K562 (cell line): ENCODE measurements around the gene LRRIQ4. TPM values are rescaled to one million over a fixed set of nuclear protein-coding genes. Genes with fewer than 3 reads are reported as not detected.
A peak's percentile ranks its signal among the peaks of the same experiment; 100 is the strongest.

ENCODE experiments used
- JUND ChIP-seq, 2 experiments: IDR thresholded peaks; 2 replicates in 1 of 2; 3 replicates in 1 of 2; pipeline ENCODE4 v1.6.1; 2011; ENCODE audit warnings: borderline replicate concordance in 2 of 2, low read depth in 2 of 2, low read length in 2 of 2, improper control_type of control experiment in 1 of 2, missing biosample characterization in 1 of 2, missing genetic modification characterization in 1 of 2, missing genetic modification reagents in 1 of 2
- NFIC ChIP-seq: fragments of 450-650 bp; IDR thresholded peaks from 2 replicates; pipeline ENCODE4 v1.6.1; 2017; ENCODE audit warnings: mild to moderate bottlenecking, inconsistent platforms
- SMAD3 ChIP-seq: fragments of 450-650 bp; formaldehyde crosslinking; conservative IDR thresholded peaks from 2 replicates; pipeline ENCODE4 v1.4.0; 2020; ENCODE audit warnings: mild to moderate bottlenecking
- SMARCC2 ChIP-seq: fragments of 450-650 bp; IDR thresholded peaks from 2 replicates; pipeline ENCODE4 v1.6.1; 2017; ENCODE audit warnings: antibody characterized with exemption, moderate library complexity, mild to moderate bottlenecking, low read depth
- SP1 ChIP-seq: sonication (generic); formaldehyde crosslinking; IDR thresholded peaks from 2 replicates; pipeline ENCODE4 v1.8.1; 2022; ENCODE audit warnings: mild to moderate bottlenecking, missing genetic modification reagents
- TBP ChIP-seq: optimal IDR thresholded peaks from 2 replicates; pipeline ENCODE3; 2011; ENCODE audit warnings: low read depth, low read length, improper control_type of control experiment
- ZC3H11A ChIP-seq: IDR thresholded peaks from 2 replicates; pipeline ENCODE4 v1.6.1; 2012; ENCODE audit warnings: low read depth, low read length, improper control_type of control experiment
- ZFP30 ChIP-seq: fragments of 250-450 bp; sonication (Bioruptor Pico); IDR thresholded peaks from 2 replicates; pipeline ENCODE4 v1.8.0; 2022; ENCODE audit warnings: moderate library complexity, mild to moderate bottlenecking, inconsistent platforms, borderline replicate concordance
- ZFX ChIP-seq: sonication (generic); formaldehyde crosslinking; IDR thresholded peaks from 2 replicates; pipeline ENCODE4 v1.8.0; 2022; ENCODE audit warnings: mild to moderate bottlenecking, missing genetic modification reagents, moderate library complexity
- ZNF766 ChIP-seq: fragments of 200-800 bp; sonication (Bioruptor generic); conservative IDR thresholded peaks from 2 replicates; pipeline ENCODE4 v1.6.1; 2016; ENCODE audit warnings: missing genetic modification characterization, missing compliant biosample characterization
- polyA plus RNA-seq, 8 experiments: library from polyadenylated mRNA; depleted of rRNA in 4 of 8; stranded (reverse) in 5 of 8; unstranded in 3 of 8; fragments of >200 nt; fragmentation: Nextera tagmentation in 2 of 8; fragmentation: Illumina TruSeq in 1 of 8; extraction: Ambion mirVana in 2 of 8; extraction: Trizol in 1 of 8; gene quantifications; 2 replicates each; pipeline versions ENCODE4 v1.2.1 to v1.2.3, GENCODE V29; 2011 to 2014; ENCODE audit warnings: inconsistent platforms in 1 of 8, missing spikeins in 1 of 8
- total RNA-seq, 7 experiments: library from RNA; depleted of rRNA in 6 of 7; stranded (reverse); fragments of >200 nt in 6 of 7; fragmentation: Illumina TruSeq in 2 of 7; extraction: Trizol in 2 of 7; gene quantifications; 2 replicates each; pipeline versions ENCODE4 v1.2.1 to v1.2.3, GENCODE V29; 2011 to 2021; ENCODE audit warnings: low replicate concordance in 1 of 7
- TF ChIP-seq, protein P1 (sequence below): conservative IDR thresholded peaks from 2 replicates; pipeline ENCODE4 v1.6.1; 2011; ENCODE audit warnings: low read depth, mild to moderate bottlenecking, low read length; ENCODE audit not compliant: control insufficient read depth
- TF ChIP-seq, protein P2 (sequence below): IDR thresholded peaks from 2 replicates; pipeline ENCODE4 v1.6.1; 2011; ENCODE audit warnings: borderline replicate concordance, low read depth, mild to moderate bottlenecking, moderate library complexity, low read length; ENCODE audit not compliant: insufficient read depth, poor library complexity, severe bottlenecking
- TF ChIP-seq, protein P3 (sequence below): fragments of 450-650 bp; formaldehyde crosslinking; IDR thresholded peaks from 2 replicates; pipeline ENCODE4 v1.4.0; 2020; ENCODE audit warnings: mild to moderate bottlenecking
- TF ChIP-seq, protein P4 (sequence below): fragments of 450-650 bp; formaldehyde crosslinking; IDR thresholded peaks from 2 replicates; pipeline ENCODE4 v1.4.0; 2020; ENCODE audit warnings: mild to moderate bottlenecking, moderate library complexity
- TF ChIP-seq, protein P5 (sequence below): fragments of 250-450 bp; sonication (Bioruptor Pico); IDR thresholded peaks from 2 replicates; pipeline ENCODE4 v1.9.0; 2021; ENCODE audit warnings: mild to moderate bottlenecking, inconsistent platforms

The LRRIQ4 gene
- total and polyA plus RNA-seq, 9 of the 15 experiments (the other 6 are each of a cell fraction or from before 2014, with no cell fraction given): not detected

DNA sequence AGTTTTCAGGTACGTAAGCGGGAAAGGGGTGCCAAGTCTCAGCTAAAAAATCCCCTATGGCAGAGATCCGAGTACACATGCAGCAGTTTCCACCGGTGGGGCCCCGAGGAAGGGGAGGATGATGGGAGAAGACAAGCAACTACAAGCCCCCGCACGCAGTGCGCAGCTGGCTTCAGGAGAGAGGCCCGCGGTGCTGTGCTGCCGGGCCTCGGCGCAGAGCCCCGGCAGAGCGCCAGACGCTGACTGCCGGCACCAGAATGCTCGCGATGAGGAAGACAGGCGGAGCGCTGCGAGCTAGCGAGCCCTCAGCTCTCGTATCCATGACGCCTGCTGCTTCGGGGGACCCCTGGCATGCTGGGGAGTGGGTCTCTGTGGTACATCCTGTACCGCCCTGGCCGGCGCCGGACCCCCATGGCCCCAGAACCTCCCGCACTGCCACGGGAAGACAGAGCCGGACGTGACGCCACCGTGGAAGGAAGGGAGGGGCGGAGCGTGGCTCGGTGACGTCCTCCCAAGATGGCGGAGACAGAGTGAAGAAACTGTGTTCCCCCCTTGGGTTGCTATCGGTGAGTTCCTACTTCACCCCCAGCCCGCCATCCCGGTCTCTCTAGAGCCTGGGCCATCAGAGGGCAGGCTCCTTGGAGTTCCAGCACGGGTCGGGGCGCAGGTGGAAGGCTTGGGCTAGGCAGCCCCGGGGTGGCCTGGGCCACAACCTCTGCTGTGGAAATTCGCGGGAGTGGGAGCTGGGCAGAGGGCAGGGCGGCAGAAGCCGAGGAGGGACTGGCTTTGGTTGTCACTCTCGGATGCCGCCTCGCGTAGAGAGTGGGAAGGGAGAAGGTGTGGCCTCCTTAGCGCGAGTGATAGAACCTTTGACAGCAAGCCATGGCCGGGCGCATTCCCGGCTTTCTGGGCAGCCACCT is 39.5 kb upstream of the LRRIQ4 start, which contains the start of gene MYNN (continued):
- TF ChIP-seq, protein P1, sequence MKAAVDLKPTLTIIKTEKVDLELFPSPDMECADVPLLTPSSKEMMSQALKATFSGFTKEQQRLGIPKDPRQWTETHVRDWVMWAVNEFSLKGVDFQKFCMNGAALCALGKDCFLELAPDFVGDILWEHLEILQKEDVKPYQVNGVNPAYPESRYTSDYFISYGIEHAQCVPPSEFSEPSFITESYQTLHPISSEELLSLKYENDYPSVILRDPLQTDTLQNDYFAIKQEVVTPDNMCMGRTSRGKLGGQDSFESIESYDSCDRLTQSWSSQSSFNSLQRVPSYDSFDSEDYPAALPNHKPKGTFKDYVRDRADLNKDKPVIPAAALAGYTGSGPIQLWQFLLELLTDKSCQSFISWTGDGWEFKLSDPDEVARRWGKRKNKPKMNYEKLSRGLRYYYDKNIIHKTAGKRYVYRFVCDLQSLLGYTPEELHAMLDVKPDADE: peak; percentile 70
- TF ChIP-seq, protein P2, sequence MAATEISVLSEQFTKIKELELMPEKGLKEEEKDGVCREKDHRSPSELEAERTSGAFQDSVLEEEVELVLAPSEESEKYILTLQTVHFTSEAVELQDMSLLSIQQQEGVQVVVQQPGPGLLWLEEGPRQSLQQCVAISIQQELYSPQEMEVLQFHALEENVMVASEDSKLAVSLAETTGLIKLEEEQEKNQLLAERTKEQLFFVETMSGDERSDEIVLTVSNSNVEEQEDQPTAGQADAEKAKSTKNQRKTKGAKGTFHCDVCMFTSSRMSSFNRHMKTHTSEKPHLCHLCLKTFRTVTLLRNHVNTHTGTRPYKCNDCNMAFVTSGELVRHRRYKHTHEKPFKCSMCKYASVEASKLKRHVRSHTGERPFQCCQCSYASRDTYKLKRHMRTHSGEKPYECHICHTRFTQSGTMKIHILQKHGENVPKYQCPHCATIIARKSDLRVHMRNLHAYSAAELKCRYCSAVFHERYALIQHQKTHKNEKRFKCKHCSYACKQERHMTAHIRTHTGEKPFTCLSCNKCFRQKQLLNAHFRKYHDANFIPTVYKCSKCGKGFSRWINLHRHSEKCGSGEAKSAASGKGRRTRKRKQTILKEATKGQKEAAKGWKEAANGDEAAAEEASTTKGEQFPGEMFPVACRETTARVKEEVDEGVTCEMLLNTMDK: no peak
- TF ChIP-seq, protein P3, sequence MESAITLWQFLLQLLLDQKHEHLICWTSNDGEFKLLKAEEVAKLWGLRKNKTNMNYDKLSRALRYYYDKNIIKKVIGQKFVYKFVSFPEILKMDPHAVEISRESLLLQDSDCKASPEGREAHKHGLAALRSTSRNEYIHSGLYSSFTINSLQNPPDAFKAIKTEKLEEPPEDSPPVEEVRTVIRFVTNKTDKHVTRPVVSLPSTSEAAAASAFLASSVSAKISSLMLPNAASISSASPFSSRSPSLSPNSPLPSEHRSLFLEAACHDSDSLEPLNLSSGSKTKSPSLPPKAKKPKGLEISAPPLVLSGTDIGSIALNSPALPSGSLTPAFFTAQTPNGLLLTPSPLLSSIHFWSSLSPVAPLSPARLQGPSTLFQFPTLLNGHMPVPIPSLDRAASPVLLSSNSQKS (CRISPR knock-in tag): no peak
- TF ChIP-seq TBP (peak; percentile 85), ZNF766 (CRISPR knock-in tag) (peak; percentile 37; the same call in 1 of the 2 replicates), SMAD3 (CRISPR knock-in tag) (no peak; the same call in 1 of the 2 replicates), NFIC (peak; percentile 81), SMARCC2 (no peak), ZFX (peak; percentile 94), SP1 (peak; percentile 84), JUND (IDR thresholded peaks at IDR 0.05; ENCODE audit: borderline replicate concordance, low read depth, low read length) (peak; percentile 70), JUND (tag; IDR thresholded peaks at IDR 0.05; ENCODE audit: borderline replicate concordance, low read depth, low read length) (peak; percentile 74; the same call in 2 of the 3 replicates), ZC3H11A (no peak), ZFP30 (no peak)
- TF ChIP-seq, protein P4, sequence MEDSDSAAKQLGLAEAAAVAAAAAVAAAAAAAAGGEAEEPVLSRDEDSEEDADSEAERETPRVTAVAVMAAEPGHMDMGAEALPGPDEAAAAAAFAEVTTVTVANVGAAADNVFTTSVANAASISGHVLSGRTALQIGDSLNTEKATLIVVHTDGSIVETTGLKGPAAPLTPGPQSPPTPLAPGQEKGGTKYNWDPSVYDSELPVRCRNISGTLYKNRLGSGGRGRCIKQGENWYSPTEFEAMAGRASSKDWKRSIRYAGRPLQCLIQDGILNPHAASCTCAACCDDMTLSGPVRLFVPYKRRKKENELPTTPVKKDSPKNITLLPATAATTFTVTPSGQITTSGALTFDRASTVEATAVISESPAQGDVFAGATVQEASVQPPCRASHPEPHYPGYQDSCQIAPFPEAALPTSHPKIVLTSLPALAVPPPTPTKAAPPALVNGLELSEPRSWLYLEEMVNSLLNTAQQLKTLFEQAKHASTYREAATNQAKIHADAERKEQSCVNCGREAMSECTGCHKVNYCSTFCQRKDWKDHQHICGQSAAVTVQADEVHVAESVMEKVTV: peak; percentile 36; the same call in 1 of the 2 replicates
- TF ChIP-seq, protein P5, sequence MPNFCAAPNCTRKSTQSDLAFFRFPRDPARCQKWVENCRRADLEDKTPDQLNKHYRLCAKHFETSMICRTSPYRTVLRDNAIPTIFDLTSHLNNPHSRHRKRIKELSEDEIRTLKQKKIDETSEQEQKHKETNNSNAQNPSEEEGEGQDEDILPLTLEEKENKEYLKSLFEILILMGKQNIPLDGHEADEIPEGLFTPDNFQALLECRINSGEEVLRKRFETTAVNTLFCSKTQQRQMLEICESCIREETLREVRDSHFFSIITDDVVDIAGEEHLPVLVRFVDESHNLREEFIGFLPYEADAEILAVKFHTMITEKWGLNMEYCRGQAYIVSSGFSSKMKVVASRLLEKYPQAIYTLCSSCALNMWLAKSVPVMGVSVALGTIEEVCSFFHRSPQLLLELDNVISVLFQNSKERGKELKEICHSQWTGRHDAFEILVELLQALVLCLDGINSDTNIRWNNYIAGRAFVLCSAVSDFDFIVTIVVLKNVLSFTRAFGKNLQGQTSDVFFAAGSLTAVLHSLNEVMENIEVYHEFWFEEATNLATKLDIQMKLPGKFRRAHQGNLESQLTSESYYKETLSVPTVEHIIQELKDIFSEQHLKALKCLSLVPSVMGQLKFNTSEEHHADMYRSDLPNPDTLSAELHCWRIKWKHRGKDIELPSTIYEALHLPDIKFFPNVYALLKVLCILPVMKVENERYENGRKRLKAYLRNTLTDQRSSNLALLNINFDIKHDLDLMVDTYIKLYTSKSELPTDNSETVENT: peak; percentile 65; the same call in 1 of the 2 replicates
